HEK293T (cell line): Measurements from ENCODE around the gene MOV10L1.

Experiments
- HDGF ChIP-seq: fragments of 450-650 bp; IDR thresholded peaks from 2 replicates; pipeline ENCODE4 v1.6.1; 2017; ENCODE audit warnings: antibody characterized with exemption, borderline replicate concordance
- NFRKB ChIP-seq: fragments of 450-650 bp; IDR thresholded peaks from 2 replicates; pipeline ENCODE4 v1.6.1; 2016; ENCODE audit warnings: mild to moderate bottlenecking, moderate library complexity

GRCh38 chr22:50057278-50058060 lies 32.3 kb upstream of the MOV10L1 start:
- TF ChIP-seq NFRKB = no peak
- no peak for TF ChIP-seq HDGF
